H9 (cell line): Measurements from ENCODE around the gene PHKA2. TPM values are rescaled to one million over a fixed set of nuclear protein-coding genes. Genes with fewer than 3 reads are reported as not detected.

Source experiments
- DNase-seq: peaks from one replicate; pipeline ENCODE4 v3.0.0-alpha.2; 2017
- H2AFZ ChIP-seq: one replicate; pipeline ENCODE4 v1.6.1; 2013; ENCODE audit warnings: mild to moderate bottlenecking, low read length, control low read depth, moderate library complexity
- H2AK5ac ChIP-seq: 2 replicates; pipeline ENCODE4 v1.6.1; 2013; ENCODE audit warnings: low read length, control low read depth, mixed read lengths; ENCODE audit not compliant: insufficient read length
- H2BK120ac ChIP-seq: one replicate; pipeline ENCODE4 v1.6.1; 2013; ENCODE audit warnings: low read depth, mild to moderate bottlenecking, low read length, control low read depth, inconsistent platforms; ENCODE audit not compliant: poor library complexity, severe bottlenecking
- H2BK12ac ChIP-seq: 2 replicates; pipeline ENCODE4 v1.6.1; 2013; ENCODE audit warnings: low read length, control low read depth, mixed read lengths, low read depth; ENCODE audit not compliant: insufficient read length
- H2BK15ac ChIP-seq: 2 replicates; pipeline ENCODE4 v1.6.1; 2013; ENCODE audit warnings: low read depth, low read length, control low read depth
- H2BK20ac ChIP-seq: one replicate; pipeline ENCODE4 v1.6.1; 2013; ENCODE audit warnings: low read depth, mild to moderate bottlenecking, low read length, control low read depth, inconsistent platforms; ENCODE audit not compliant: poor library complexity, severe bottlenecking
- H2BK5ac ChIP-seq: 2 replicates; pipeline ENCODE4 v1.6.1; 2013; ENCODE audit warnings: low read length, control low read depth, mixed read lengths; ENCODE audit not compliant: insufficient read length
- H3K14ac ChIP-seq: 2 replicates; pipeline ENCODE4 v1.6.1; 2013; ENCODE audit warnings: low read length, control low read depth; ENCODE audit not compliant: insufficient read depth
- H3K18ac ChIP-seq: 2 replicates; pipeline ENCODE4 v1.6.1; 2013; ENCODE audit warnings: low read depth, mild to moderate bottlenecking, mixed read lengths, low read length, control low read depth; ENCODE audit not compliant: insufficient read length
- H3K23ac ChIP-seq: 2 replicates; pipeline ENCODE4 v1.6.1; 2013; ENCODE audit warnings: low read length, control low read depth, mixed read lengths, low read depth; ENCODE audit not compliant: insufficient read length
- H3K23me2 ChIP-seq: 2 replicates; pipeline ENCODE4 v1.6.1; 2013; ENCODE audit warnings: low read depth, mild to moderate bottlenecking, mixed read lengths, low read length, control low read depth; ENCODE audit not compliant: insufficient read length, poor library complexity, severe bottlenecking
- H3K27ac ChIP-seq: 2 replicates; pipeline ENCODE4 v1.5.1; 2013; ENCODE audit warnings: low read length, control low read depth, mixed read lengths, low read depth; ENCODE audit not compliant: insufficient read length
- H3K27me3 ChIP-seq: 2 replicates; pipeline ENCODE4 v1.6.1; 2013; ENCODE audit warnings: low read length, control low read depth, inconsistent platforms; ENCODE audit not compliant: insufficient read depth
- H3K4ac ChIP-seq: 2 replicates; pipeline ENCODE4 v1.6.1; 2013; ENCODE audit warnings: low read depth, mild to moderate bottlenecking, control low read depth, inconsistent platforms, low read length, moderate library complexity
- H3K4me1 ChIP-seq: 2 replicates; pipeline ENCODE4 v1.6.1; 2013; ENCODE audit warnings: low read length, control low read depth, inconsistent platforms; ENCODE audit not compliant: insufficient read depth
- H3K4me2 ChIP-seq: 2 replicates; pipeline ENCODE4 v1.6.1; 2013; ENCODE audit warnings: low read length, control low read depth, mixed read lengths; ENCODE audit not compliant: insufficient read length, insufficient read depth
- H3K56ac ChIP-seq: 2 replicates; pipeline ENCODE4 v1.6.1; 2013; ENCODE audit warnings: low read depth, mild to moderate bottlenecking, mixed read lengths, low read length, control low read depth; ENCODE audit not compliant: insufficient read length
- H3K79me1 ChIP-seq: 2 replicates; pipeline ENCODE4 v1.6.1; 2013; ENCODE audit warnings: low read depth, mild to moderate bottlenecking, moderate library complexity, low read length, control low read depth, inconsistent platforms; ENCODE audit not compliant: insufficient read depth, poor library complexity, severe bottlenecking
- H3K79me2 ChIP-seq: 2 replicates; pipeline ENCODE4 v1.6.1; 2013; ENCODE audit warnings: low read length, control low read depth, inconsistent platforms; ENCODE audit not compliant: insufficient read depth
- H3K9ac ChIP-seq: 2 replicates; pipeline ENCODE4 v1.6.1; 2013; ENCODE audit warnings: low read length, control low read depth, mixed read lengths; ENCODE audit not compliant: insufficient read length; ENCODE audit errors: extremely low read depth
- H3K9me3 ChIP-seq: one replicate; pipeline ENCODE4 v1.6.1; 2013; ENCODE audit warnings: low read depth, low read length, inconsistent platforms; ENCODE audit not compliant: control insufficient read depth
- H3T11ph ChIP-seq: one replicate; pipeline ENCODE4 v1.6.1; 2013; ENCODE audit warnings: mild to moderate bottlenecking, low read length, control low read depth, inconsistent platforms
- H4K20me1 ChIP-seq: one replicate; pipeline ENCODE4 v1.6.1; 2013; ENCODE audit not compliant: control insufficient read depth, insufficient read length, insufficient read depth
- H4K5ac ChIP-seq: 2 replicates; pipeline ENCODE4 v1.6.1; 2013; ENCODE audit warnings: low read depth, mild to moderate bottlenecking, mixed read lengths, low read length, control low read depth; ENCODE audit not compliant: insufficient read length
- H4K8ac ChIP-seq: replicated peaks from 2 replicates; pipeline ENCODE4 v1.6.1; 2013; ENCODE audit warnings: low read length, control low read depth, mixed read lengths, low read depth; ENCODE audit not compliant: insufficient read length
- H4K91ac ChIP-seq: 2 replicates; pipeline ENCODE4 v1.6.1; 2013; ENCODE audit warnings: low read depth, mild to moderate bottlenecking, moderate library complexity, mixed read lengths, low read length, control low read depth; ENCODE audit not compliant: insufficient read length
- H3K27ac Mint-ChIP-seq, 3 experiments: 2 replicates in 2 of 3; 3 replicates in 1 of 3; pipeline ENCODE4 v1.8.0; 2020 to 2021; ENCODE audit warnings: mixed read lengths in 3 of 3, mild to moderate bottlenecking in 1 of 3, moderate library complexity in 1 of 3
- H3K27me3 Mint-ChIP-seq: 2 replicates; pipeline ENCODE4 v1.8.0; 2021; ENCODE audit warnings: low read depth, mild to moderate bottlenecking, moderate library complexity, mixed read lengths
- H3K36me3 Mint-ChIP-seq, 3 experiments: 2 replicates in 2 of 3; 3 replicates in 1 of 3; pipeline ENCODE4 v1.8.0; 2020 to 2021; ENCODE audit warnings: low read depth in 3 of 3, mixed read lengths in 3 of 3; ENCODE audit not compliant: insufficient read depth in 1 of 3
- H3K4me1 Mint-ChIP-seq, 2 experiments: 2 replicates each; pipeline ENCODE4 v1.8.0; 2020; ENCODE audit warnings: mixed read lengths in 2 of 2
- H3K4me3 Mint-ChIP-seq, 2 experiments: 2 replicates in 1 of 2; 3 replicates in 1 of 2; pipeline ENCODE4 v1.8.0; 2020 to 2021; ENCODE audit warnings: mild to moderate bottlenecking in 2 of 2, mixed read lengths in 2 of 2, moderate library complexity in 1 of 2
- H3K9me3 Mint-ChIP-seq, 2 experiments: 2 replicates in 1 of 2; 3 replicates in 1 of 2; pipeline ENCODE4 v1.8.0; 2020; ENCODE audit warnings: mild to moderate bottlenecking in 2 of 2, mixed read lengths in 2 of 2, moderate library complexity in 1 of 2
- CTCF ChIP-seq: fragments of 200-600 bp; sonication (generic); conservative IDR thresholded peaks from 3 replicates; pipeline ENCODE4 v1.8.0; 2021; ENCODE audit warnings: antibody characterized with exemption, mild to moderate bottlenecking
- WGBS: extraction: QIAGEN DNeasy Blood & Tissue Kit; methylation state at CpG from one replicate; pipeline ENCODE4 v1.1.7; 2013; ENCODE audit warnings: missing lambda C conversion rate, low lambda C conversion rate, mixed read lengths; ENCODE audit not compliant: insufficient read length; ENCODE audit errors: extremely low coverage; 5-methylcytosine and 5-hydroxymethylcytosine counted together
- total RNA-seq: library from RNA; stranded (reverse); gene quantifications from 2 replicates; pipeline ENCODE4 v1.2.1, GENCODE V29; 2021

Gene PHKA2
- total RNA-seq, 1 experiment from 2014 or later, result 24.2 TPM

- TF ChIP-seq CTCF, result no peak
- WGBS, result no CpG with 5 or more reads among the region's 7 CpGs
- H3K56ac ChIP-seq, result no peak overlapping the region
- H4K8ac ChIP-seq, result no peak overlapping the region
- no peak overlapping the region for H3K18ac ChIP-seq
- H2BK5ac ChIP-seq, result no peak overlapping the region
- H3K23me2 ChIP-seq, result peaks cover 5% of the 10 kb centered on the region
- H2BK20ac ChIP-seq, result no peak overlapping the region
- H3K23ac ChIP-seq, result no peak overlapping the region
- H3K79me1 ChIP-seq, result no peaks in the 10 kb centered on the region
- H3T11ph ChIP-seq, result no peak overlapping the region
- Mint-ChIP-seq H3K4me1 (peaks cover 22 to 25% of the 10 kb centered on the region in 2 experiments), H3K9me3 (peaks cover 78% of the 10 kb centered on the region in 2 experiments), H3K27me3 (peaks cover 16% of the 10 kb centered on the region), H3K36me3 (peaks cover 4 to 29% (median 4%) of the 10 kb centered on the region in 3 experiments; a peak in 5 of 7 replicates), H3K4me3 (no peak overlapping the region), H3K27ac (no peak overlapping the region)
- no peak overlapping the region for H2BK12ac ChIP-seq
- H3K9me3 ChIP-seq, result peaks cover 43% of the 10 kb centered on the region
- no peak overlapping the region for H2BK15ac ChIP-seq
- no peaks in the 10 kb centered on the region for H3K27me3 ChIP-seq
- H2AFZ ChIP-seq, result no peak overlapping the region
- H3K4ac ChIP-seq, result no peak overlapping the region
- H3K9ac ChIP-seq, result no peak overlapping the region
- no peak overlapping the region for H4K5ac ChIP-seq
- no peaks in the 10 kb centered on the region for H3K79me2 ChIP-seq
- H4K20me1 ChIP-seq, result no peaks in the 10 kb centered on the region
- H2BK120ac ChIP-seq, result no peak overlapping the region
- H3K14ac ChIP-seq, result no peak overlapping the region
- no peak overlapping the region for H3K4me2 ChIP-seq
- H3K27ac ChIP-seq, result no peak overlapping the region
- no peak overlapping the region for H2AK5ac ChIP-seq
- H4K91ac ChIP-seq, result no peak overlapping the region
- H3K4me1 ChIP-seq, result no peaks in the 10 kb centered on the region
- no peak for DNase-seq
Measured at GRCh38 chrX:18890049-18890381, 93.9 kb downstream of the PHKA2 start.
